ENCODE measurements around the gene ETV6. TPM values are rescaled to one million over a fixed set of nuclear protein-coding genes. Genes with fewer than 3 reads are reported as not detected.

Gene ETV6
- total and polyA plus RNA-seq, 2 of the 8 experiments (the other 6 are each of a cell fraction or from before 2014, with no cell fraction given): 5.5 to 23.9 TPM

GRCh38 chr12:11738450-11738849, 89.0 kb downstream of the ETV6 start:
- no peak overlapping the region for H3K18ac ChIP-seq (ENCODE audit: extremely low read depth, low read length)
- no peak overlapping the region for H3K56ac ChIP-seq (replicated peaks; ENCODE audit: insufficient read length, low read depth, low read length)
- no peak overlapping the region for H3K4ac ChIP-seq (replicated peaks; ENCODE audit: insufficient read length, low read depth, low read length)
- H3K27me3 ChIP-seq (replicated peaks in 1 of 4; ENCODE audit: control insufficient read depth in 3 of 4, extremely low read depth in 1 of 4, insufficient read depth in 3 of 4, low read length in 3 of 4): no peaks in the 10 kb centered on the region
- H3K4me3 ChIP-seq (ENCODE audit: extremely low read depth in 1 of 4, insufficient read depth in 2 of 4, low read depth in 3 of 4, low read length in 4 of 4): no peak overlapping the region
- WGBS, 2 experiments (ENCODE audit: extremely low coverage in 1 of 2, insufficient coverage in 1 of 2, insufficient read length in 1 of 2, insufficient replicate concordance in 2 of 2, low coverage in 1 of 2, low lambda C conversion rate in 2 of 2, missing lambda C conversion rate in 1 of 2): 83% methylated on average over 6 of the region's 6 CpGs; no CpG with 5 or more reads in 1 of the 2 experiments
- no peak for DNase-seq (ENCODE audit: low read depth in 1 of 2, low spot score in 2 of 2)
- no peak overlapping the region for H2BK120ac ChIP-seq (replicated peaks; ENCODE audit: low read depth, low read length)
- H2BK20ac ChIP-seq (ENCODE audit: low read length): no peak overlapping the region
- H2AK5ac ChIP-seq (ENCODE audit: low read depth, low read length): no peak overlapping the region
- H3K14ac ChIP-seq (ENCODE audit: insufficient read length): no peak overlapping the region
- FAIRE-seq: no peak
- H2BK5ac ChIP-seq (ENCODE audit: low read depth, low read length): no peak overlapping the region
- H3K4me2 ChIP-seq (ENCODE audit: insufficient read depth in 1 of 2, low read depth in 2 of 2, low read length in 2 of 2): no peak overlapping the region
- H4K5ac ChIP-seq (ENCODE audit: insufficient read length, low read depth, low read length): no peak overlapping the region
- no peaks in the 10 kb centered on the region for H4K20me1 ChIP-seq (replicated peaks in 1 of 2; ENCODE audit: control insufficient read depth in 1 of 2, insufficient read depth in 2 of 2, low read length in 2 of 2)
- POLR2A ChIA-PET (ENCODE audit: partially characterized antibody): interaction anchor here (1.2 kb wide), 1 partner anchor 10 kb away, joined by 3 read pairs; no protein-coding TSS in a partner anchor
- H3K4me1 ChIP-seq (replicated peaks in 1 of 4; ENCODE audit: control insufficient read depth in 3 of 4, insufficient read depth in 4 of 4, low read length in 3 of 4): peaks cover 1 to 8% (median 5%) of the 10 kb centered on the region in 4 experiments; a peak in 2 of 7 replicates
- no peak overlapping the region for H2AFZ ChIP-seq (ENCODE audit: low read length)
- CTCF ChIA-PET (ENCODE audit: partially characterized antibody): interaction anchor here (0.6 to 1.2 kb wide), 3 partner anchors 157 to 344 kb away, joined by 3 read pairs; no protein-coding TSS in a partner anchor
- no peak overlapping the region for H2BK12ac ChIP-seq (ENCODE audit: low read depth, low read length)
- H3K9ac ChIP-seq (replicated peaks in 1 of 4; ENCODE audit: extremely low read depth in 1 of 4, low read depth in 3 of 4, low read length in 3 of 4): no peak overlapping the region
- no peaks in the 10 kb centered on the region for H3K23me2 ChIP-seq (ENCODE audit: low read depth, low read length)
- H3K79me2 ChIP-seq (ENCODE audit: control insufficient read depth in 1 of 2, insufficient read depth in 2 of 2, low read length in 2 of 2): 0 out of 4 replicates have a peak, but pooled peaks cover 0 to 3% of the 10 kb centered on the region in 2 experiments
- no peaks in the 10 kb centered on the region for H3K36me3 ChIP-seq (ENCODE audit: control insufficient read depth in 2 of 4, insufficient read depth in 4 of 4, low read length in 3 of 4)
- H2BK15ac ChIP-seq (ENCODE audit: low read length): no peak overlapping the region
- no peak overlapping the region for H3K27ac ChIP-seq (ENCODE audit: low read depth, low read length)
- no peak overlapping the region for H4K8ac ChIP-seq (ENCODE audit: extremely low read depth, insufficient read depth, low read length)
- H4K91ac ChIP-seq (replicated peaks; ENCODE audit: insufficient read length, low read length): no peak overlapping the region
- no peak overlapping the region for H3K23ac ChIP-seq (ENCODE audit: insufficient read length)
- H3K79me1 ChIP-seq (ENCODE audit: low read depth, low read length): 0 out of 2 replicates have a peak, but pooled peaks cover 2% of the 10 kb centered on the region
- TF ChIP-seq MAFK (IDR thresholded peaks at IDR 0.05; ENCODE audit: low read depth, low read length) (no peak), RNF2 (IDR thresholded peaks at IDR 0.05; ENCODE audit: borderline replicate concordance, low read depth, low read length, missing control alignments, poor library complexity, severe bottlenecking) (no peak), KDM5A (IDR thresholded peaks at IDR 0.05; ENCODE audit: low read length) (no peak), SIX5 (IDR thresholded peaks at IDR 0.05; ENCODE audit: low read depth, low read length) (no peak), JUND (IDR thresholded peaks at IDR 0.05; ENCODE audit: low read length) (no peak), ATF3 (IDR thresholded peaks at IDR 0.05; ENCODE audit: insufficient read depth, low read depth, low read length) (no peak)
- H3K9me3 ChIP-seq (ENCODE audit: insufficient read depth in 2 of 2, low read depth in 1 of 2, low read length in 1 of 2): no peaks in the 10 kb centered on the region

All from H1 (cell line).